ENCODE data around the gene CACNA1H.

Gene CACNA1H

DNA sequence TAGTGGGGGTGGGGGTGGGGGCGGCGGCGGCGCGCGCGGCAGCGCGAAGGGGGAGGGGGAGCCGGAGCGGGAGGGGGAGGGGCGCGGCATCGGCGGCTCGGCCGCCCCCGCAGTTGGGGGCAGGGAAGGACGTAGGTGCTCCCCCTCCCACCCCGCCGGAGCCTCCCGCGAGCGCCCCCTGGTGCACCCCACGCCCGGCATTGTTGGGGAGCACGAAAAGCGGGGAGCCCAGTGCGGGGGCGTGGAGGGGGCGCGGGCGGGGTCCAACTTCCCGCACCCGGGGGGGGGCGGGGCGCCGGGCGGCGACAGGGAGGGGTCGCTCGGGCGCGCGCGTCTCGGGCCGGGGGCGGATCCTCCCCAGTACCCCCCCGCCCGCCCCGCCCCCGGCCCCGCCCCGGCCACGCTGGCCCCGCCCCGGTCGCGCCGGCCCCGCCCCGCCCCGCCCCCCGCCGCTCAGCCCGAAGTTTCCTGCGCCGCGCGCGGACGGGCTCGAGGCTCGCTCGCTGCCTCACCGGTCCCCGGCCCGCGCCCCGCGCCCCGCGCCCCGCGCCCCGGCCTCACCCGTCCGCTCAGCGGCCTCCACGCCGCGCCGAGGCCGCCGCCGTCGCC is at the start of gene CACNA1H:
Gene CACNA1H, plus strand, starts transcription at position 456 of the 609 bp plus-strand sequence. CDS start 632 bp downstream, outside the sequence.
- FAIRE-seq, result no peak
- no peak for DNase-seq (ENCODE audit: extremely low spot score, insufficient read length, low read depth)

- DNase-seq (ENCODE audit: extremely low spot score, insufficient read length, low read depth) (no peak), FAIRE-seq (no peak)
Observed at GRCh38 chr16:1103636-1103980, 49.3 kb upstream of the CACNA1H start.

DNA sequence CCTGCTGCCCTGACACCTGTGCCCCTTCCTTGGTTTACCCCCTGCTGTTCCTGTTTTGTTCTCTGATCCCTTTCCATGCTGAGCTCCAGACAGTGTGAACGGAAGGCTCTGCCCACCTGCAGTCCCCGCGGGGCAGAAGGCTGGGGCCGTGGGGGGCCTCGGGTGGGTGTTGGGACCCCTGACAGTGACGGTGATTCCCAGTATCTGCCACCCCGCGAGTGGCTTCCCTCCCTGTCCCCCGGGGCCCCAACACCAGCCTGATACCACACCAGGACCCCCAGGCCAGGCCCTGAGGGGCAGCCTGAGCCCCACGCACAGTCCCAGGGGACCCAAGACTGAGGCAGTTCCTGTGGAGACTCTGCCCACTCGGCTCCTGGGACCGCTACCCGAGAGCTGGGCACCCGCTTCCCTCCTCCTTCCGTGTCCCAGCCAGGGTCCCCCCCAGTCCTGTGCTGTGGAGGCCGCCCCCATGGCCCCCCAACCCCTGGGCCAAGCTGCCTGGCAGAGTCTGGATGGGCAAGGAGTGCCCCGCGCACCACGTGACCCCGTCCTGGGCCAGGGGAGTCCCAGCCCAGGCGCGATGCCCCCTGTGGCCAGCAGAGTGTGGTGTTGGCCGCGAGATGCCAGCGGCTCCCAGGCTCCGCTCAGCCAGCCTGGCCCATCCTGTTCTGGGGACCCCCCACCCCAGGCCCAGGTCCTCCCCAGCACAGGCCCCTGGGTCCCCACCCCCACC is 46.9 kb upstream of the CACNA1H start:
- DNase-seq (ENCODE audit: extremely low spot score, insufficient read length, low read depth) (peak; percentile 39), FAIRE-seq (no peak)

- no peak for DNase-seq (ENCODE audit: extremely low spot score, insufficient read length, low read depth)
- FAIRE-seq, result no peak
Observed at GRCh38 chr16:1106659-1107058, 46.2 kb upstream of the CACNA1H start.

GRCh38 chr16:1107141-1107540 is 45.8 kb upstream of the CACNA1H start:
- no peak for FAIRE-seq

DNA sequence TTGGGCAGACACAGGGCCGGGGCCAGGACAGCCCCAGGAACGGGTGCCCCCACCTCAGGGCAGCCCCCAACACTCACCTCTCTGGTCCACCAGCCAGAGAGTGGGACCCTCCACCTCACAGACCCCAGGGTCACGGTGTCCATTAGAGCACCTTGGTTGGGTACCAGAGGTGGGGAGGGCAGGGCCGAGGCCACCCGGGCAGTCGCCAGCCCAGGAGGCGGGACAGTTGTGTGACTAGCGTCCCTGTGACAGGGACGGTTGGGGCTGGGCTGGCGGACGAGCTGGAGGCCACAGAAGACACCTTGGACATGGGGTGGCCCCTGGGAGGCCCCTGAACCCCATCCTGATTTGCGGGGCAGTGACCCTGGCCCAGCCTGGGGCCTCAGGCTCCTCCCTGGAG is 45.2 kb upstream of the CACNA1H start:
- FAIRE-seq (no peak), DNase-seq (ENCODE audit: extremely low spot score, insufficient read length, low read depth) (no peak)

More at GRCh38 chr16:1107141-1107540, 45.8 kb upstream of the CACNA1H start:
- DNase-seq (ENCODE audit: extremely low spot score, insufficient read length, low read depth), result no peak

GRCh38 chr16:1108299-1109252 is 44.3 kb upstream of the CACNA1H start:
- FAIRE-seq, result no peak

GRCh38 chr16:1109648-1110047 is 43.3 kb upstream of the CACNA1H start:
- DNase-seq (ENCODE audit: extremely low spot score, insufficient read length, low read depth) (no peak), FAIRE-seq (no peak)

More at GRCh38 chr16:1108299-1109252, 44.3 kb upstream of the CACNA1H start:
- DNase-seq (ENCODE audit: extremely low spot score, insufficient read length, low read depth), result no peak

- FAIRE-seq (no peak), DNase-seq (ENCODE audit: extremely low spot score, insufficient read length, low read depth) (no peak)
Observed at GRCh38 chr16:1112506-1113184, 40.3 kb upstream of the CACNA1H start.

- DNase-seq (ENCODE audit: extremely low spot score, insufficient read length, low read depth), result no peak
- FAIRE-seq, result no peak
Observed at GRCh38 chr16:1113489-1113888, 39.4 kb upstream of the CACNA1H start.

DNA sequence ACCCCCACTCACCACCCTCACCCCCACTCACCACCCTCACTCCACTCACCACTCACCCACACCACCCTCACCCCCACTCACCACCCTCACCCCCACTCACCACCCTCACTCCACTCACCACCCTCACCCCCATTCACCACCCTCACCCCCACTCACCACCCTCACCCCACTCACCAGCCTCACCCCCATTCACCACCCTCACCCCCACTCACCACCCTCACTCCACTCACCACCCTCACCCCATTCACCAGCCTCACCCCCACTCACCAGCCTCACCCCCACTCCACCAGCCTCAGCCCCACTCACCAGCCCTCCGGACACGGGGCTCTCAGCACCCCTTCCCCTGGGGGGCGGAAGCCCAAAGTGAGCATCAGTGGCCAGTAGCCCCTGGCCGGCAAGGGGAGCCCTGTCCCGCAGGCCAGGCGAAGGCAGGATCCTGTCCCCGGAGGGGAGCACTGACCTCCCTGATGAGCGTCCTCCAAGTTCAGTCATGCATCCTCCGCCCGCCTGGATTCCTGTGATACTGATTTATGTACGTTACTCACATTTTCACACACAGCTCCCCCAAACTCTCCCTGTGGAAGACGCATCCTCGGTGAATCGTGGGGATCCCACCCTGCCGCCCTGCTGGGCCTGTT is 38.9 kb upstream of the CACNA1H start:
- DNase-seq (ENCODE audit: extremely low spot score, insufficient read length, low read depth) (no peak), FAIRE-seq (no peak)

DNA sequence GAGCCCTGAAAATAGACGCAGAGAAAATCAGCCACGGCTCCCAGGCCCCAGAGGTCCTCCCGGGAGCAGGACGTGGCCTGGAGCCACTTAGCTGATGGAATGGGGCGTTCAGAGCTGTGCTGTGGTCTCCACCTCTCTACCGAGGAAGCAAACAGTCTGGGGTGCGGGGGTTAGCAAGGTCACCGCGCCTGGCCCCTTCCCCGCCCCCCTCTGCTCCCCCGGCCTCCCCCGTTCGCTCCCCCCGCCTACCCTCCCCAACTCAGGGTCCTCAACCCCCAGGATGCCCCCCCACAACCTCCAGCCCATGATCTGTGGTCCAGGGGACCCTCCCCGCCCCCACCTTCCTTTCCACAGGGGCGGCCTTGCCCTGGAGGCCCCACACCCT is 36.2 kb upstream of the CACNA1H start:
- DNase-seq (ENCODE audit: extremely low spot score, insufficient read length, low read depth) (no peak), FAIRE-seq (no peak)

GRCh38 chr16:1117176-1117900 is 35.6 kb upstream of the CACNA1H start:
- DNase-seq (ENCODE audit: extremely low spot score, insufficient read length, low read depth) (no peak), FAIRE-seq (no peak)

GRCh38 chr16:1117926-1118325 is 35.0 kb upstream of the CACNA1H start:
- FAIRE-seq (no peak), DNase-seq (ENCODE audit: extremely low spot score, insufficient read length, low read depth) (no peak)

- no peak for FAIRE-seq
- no peak for DNase-seq (ENCODE audit: extremely low spot score, insufficient read length, low read depth)
Observed at GRCh38 chr16:1119129-1119528, 33.8 kb upstream of the CACNA1H start.

DNA sequence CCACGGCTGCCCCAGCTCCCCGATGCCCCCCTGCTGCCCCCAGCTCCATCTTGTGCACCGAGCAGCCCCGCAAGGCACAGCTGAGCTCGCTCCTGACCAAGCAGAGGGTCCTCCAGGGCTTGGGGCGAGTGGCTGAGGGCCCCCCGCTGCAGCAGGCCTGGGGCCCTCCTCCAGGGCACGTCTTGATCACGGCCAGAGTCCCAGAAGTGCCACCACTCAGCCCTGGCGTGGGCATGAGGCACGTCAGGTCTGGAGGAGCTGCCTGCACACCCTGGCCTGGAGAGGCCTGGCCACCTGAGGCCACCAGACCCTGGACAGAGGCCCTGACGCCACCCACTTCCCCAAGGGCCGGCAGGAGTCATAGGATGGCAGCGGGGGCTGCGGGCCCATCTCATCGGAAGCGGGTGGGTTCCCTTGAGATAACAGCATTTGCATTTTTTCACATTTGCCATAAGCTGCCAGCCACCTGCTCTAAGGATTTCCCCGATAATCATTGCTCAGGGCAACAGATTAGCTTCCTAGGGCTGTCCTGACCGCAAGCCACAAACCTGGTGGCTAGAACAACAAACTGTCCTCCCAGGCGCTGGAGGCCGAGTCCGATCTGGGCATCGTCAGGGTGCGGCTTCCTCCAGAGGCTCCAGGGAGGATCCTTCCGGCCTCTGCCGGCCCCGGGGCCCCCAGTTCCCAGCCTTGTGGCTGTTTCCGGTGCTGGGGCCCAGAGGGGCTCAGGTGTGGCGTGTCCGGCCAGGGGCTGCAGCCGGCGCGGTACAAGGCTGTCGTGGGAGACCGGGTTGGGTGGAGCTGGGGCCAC is 32.9 kb upstream of the CACNA1H start:
- FAIRE-seq (no peak), DNase-seq (ENCODE audit: extremely low spot score, insufficient read length, low read depth) (no peak)

DNA sequence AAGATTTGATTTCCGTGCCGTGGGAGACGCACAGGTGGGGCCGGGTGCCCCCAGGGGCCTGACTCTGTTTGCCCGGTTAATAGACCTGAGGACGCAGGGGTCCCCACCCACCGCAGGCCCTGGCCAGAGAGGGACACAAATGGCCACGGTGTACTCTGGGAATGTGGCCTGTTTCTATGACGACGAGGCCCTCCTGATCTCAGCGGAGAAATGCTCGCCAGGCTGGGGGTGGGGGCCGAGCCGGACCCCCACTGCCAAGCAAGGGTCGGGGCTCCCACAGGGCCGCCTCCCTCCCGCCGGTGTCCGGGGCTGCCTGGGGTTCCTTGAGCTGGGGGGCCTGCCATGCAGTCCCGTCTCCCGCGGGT is 32.3 kb upstream of the CACNA1H start:
- no peak for FAIRE-seq
- no peak for DNase-seq (ENCODE audit: extremely low spot score, insufficient read length, low read depth)

GRCh38 chr16:1121009-1121408 is 31.9 kb upstream of the CACNA1H start:
- no peak for FAIRE-seq
- DNase-seq (ENCODE audit: extremely low spot score, insufficient read length, low read depth), result no peak

All from GM18507 (cell line).